NCI-H82 treated with DMSO at 0.1 percent for 48 hours (cell line): Measurements from ENCODE around the gene SUSD4.
A peak's percentile ranks its signal among the peaks of the same experiment; 100 is the strongest.

Experiments
- DNase-seq: peaks from one replicate; lab custom pipeline; 2025; ENCODE audit not compliant: unreplicated experiment; lab: John Stamatoyannopoulos, UW

Gene SUSD4

DNA sequence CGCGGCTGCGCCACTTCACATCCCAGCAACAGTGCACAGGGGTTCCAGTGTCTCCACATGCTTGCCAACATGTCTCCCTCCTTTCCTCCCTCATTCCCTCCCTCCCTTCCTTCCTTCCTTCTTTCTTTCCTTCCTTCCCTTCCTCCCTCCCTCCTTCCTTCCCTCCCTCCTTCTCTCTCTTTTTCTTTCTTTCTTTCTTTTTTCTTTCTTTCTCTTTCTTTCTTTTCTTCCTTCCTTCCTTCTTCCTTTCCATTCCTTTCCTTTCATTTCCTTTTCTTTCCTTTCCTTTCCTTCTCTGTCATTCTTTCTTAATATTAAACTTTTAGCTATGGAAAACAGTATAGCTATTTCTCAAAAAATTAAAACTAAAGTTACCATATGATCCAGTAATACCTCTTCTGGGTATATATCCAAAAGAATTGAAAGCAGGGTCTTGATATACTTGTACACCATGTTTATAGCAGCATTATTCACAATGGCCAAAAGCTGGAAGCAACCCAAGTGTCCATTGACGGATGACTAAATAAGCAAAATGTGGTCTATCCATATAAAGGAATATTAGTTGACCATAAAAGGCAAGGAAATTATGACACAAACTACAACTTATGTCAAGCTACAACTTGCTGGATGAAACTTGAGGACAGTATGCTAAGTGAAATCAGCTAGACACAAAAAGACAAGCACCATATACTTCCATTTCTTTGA is 165.9 kb downstream of the SUSD4 start:
- DNase-seq, result no peak

DNA sequence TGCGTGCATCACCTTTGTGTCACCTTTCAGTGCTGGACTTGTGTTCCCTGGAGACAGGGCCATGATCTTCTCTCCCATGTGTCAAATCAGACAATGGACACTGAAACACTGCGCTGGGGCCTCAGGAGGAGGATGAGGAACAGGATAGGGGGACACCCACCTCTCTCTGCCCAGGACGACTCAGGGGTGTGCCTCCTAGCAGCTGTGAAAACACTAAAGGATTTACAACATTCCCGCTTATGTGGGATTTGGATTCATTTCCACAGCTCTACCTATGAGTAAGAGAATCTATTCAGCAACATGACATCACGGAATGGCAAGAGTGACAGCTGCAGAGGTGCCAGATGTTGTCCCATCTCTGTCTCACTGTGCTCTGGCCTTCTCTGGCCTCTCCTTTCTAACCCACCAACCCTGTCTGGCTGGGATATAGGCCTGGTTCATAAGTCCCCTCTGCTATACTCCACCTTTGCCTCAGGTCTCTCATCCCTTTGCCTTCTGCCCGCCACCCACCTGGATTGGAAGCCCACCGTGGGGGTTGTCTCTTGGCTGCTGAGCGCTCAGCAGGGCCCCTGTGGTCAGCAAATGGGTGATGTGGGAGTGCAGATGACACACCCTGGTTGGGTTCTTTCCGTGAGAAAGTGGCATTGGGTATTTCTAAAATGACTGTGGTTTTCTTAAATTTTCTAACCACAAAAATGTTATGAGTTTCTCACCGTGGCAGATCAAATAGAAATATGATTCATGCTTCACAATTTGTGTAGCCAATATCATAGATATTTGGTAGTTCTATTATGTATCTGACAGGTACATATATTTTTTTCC is 173.9 kb downstream of the SUSD4 start:
- no peak for DNase-seq

DNA sequence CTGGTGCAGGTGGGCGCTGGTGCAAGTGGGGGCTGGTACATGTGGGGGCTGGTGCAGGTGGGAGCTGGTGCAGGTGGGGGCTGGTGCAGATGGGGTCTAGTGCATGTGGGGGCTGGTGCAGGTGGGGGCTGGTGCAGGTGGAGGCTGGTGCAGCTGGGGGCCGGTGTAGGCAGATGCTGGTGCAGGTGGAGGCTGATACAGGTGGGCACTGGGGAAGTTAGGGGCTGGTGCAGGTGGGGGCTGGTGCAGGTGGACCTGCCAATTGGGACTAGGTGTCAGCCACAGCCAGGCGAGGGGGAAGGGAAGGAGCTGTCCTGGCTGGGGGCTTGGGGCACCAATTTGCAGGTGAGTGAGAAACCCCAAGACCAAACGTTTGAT is 174.5 kb downstream of the SUSD4 start:
- DNase-seq, result no peak

DNA sequence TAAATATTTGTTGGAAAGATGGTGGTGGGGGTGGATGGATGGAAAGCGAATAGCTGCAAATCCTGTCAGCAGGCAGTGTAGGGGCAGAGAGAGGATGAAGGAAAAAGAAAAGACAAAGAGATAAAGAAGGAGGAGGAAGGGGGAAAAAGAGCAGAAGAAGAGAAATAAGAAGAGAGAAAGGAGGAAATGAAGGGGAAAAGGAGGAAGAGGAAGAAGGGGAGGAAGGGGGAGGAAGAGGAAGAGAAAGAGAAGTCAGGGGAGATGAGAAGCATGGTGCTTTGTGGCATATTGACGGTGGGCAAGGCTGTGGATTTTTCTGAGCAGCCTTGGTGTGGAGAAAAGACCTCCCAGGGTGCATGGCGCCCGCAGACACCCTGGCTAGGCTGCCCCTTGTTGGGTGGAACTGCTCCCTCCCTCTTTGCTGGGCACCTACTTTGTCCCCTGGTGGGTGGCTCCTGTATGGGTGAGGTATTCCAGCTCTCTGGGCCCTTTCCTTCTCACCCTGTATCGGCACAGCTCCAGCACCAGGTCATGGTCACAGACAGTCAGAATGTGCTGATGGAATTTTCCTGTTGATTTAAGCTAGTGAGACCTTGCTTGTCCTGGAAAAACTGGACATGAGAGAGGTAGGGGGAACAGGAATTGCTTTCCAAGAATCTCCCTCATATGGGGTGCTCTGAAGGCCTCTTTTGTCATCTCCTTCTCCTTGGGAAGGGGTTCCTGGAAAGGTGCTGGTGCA is 175.2 kb downstream of the SUSD4 start:
- DNase-seq, result no peak

DNA sequence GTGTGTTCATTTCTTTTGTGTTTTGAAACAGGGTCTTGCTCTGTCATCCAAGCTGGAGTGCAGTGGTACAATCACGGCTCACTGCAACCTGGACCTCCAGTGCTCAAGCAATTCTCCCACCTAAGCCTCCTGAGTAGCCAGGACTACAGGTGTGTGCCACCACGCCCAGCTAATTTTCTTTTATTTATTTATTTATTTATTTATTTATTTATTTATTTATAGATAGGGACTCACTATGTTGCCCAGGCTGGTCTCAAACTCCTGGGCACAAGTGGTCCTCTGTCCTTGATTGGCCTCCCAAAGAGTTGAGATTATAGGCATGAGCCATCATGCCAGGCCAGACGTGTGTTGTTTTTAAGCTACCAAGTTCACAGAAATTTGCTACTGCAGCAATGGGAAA is 177.2 kb downstream of the SUSD4 start:
- no peak for DNase-seq

DNA sequence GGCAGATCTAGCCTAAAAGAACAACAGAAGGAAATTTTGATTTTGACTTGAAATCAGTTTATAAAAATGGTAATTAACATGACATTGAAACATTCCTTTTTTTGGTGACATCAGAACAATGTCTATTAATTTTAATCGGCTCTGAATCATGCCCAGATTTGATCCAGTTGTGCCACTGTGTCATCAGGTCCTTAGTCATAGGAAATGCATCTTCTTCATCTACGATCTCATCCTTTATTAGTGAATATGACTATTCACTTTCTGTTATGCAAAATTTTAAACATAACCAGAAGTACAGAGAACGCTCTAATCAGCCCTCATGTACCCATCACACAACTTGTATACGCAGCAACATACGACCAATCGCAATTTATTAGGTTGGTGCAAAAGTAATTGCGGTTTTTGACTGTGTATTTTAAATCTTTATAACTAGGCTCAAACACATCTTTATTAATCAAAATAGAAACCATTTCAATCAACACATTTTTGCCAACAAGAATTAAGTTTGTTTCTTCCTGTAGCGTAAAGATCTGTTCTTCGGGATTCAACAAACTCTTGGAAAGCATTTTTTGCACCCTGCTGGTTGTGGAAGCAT is 180.6 kb downstream of the SUSD4 start:
- no peak for DNase-seq

DNA sequence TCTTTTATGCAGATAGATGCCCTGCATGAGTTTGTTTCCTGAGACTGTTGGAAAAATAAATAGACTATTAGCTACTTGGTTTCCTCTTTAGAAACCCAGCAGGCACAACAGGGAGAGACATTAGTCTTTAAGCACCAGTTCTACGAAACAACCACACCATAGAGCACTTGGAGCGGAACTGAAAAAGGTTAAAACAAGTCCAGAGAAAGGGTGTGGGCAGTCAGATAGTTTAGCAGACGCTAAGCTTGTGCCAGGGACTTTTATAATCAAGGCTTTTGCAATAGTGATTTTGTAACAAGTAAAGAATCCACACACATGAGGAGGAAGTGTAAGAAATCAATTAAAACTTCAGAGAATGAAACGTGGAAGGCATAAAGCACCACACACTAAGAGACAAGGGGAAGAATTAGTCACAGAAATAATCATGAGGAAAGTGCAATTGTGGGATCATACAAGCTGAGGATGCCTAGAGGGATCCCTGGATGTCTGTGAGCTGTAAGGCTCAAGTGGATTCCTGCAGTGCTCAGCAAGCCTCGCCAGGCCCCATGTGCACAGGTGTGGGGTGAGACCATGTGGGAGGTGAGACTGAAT is 183.2 kb downstream of the SUSD4 start:
- DNase-seq, result no peak

- DNase-seq, result no peak
Measured at GRCh38 chr1:223179786-223180185, 184.2 kb downstream of the SUSD4 start.

GRCh38 chr1:223179280-223179679 is 184.7 kb downstream of the SUSD4 start:
- DNase-seq, result no peak

GRCh38 chr1:223177681-223178080 is 186.3 kb downstream of the SUSD4 start:
- DNase-seq, result no peak

- no peak for DNase-seq
Measured at GRCh38 chr1:223176437-223176836, 187.5 kb downstream of the SUSD4 start.

DNA sequence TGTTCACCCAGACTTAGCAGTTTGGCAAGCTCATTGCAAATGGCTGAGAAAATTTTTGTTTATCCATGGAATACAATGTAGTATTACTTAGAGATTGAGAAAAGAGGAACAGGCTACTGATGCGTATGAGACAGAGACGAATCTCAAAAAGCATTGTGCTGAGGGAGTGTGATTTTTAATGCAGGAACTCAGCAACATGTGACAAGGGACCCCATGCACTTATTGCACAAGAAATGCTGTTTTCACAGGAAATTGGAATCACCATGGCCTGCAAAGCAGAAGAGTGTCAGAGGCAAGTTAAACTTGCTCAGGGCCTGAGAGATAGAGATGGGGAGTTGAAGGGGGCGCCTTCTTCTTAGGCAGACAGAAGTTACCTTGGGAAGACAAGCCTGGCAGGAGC is 188.3 kb downstream of the SUSD4 start:
- DNase-seq, result no peak

- peak; percentile 37 for DNase-seq
Measured at GRCh38 chr1:223175032-223175431, 188.9 kb downstream of the SUSD4 start.
